Muscle of back (tissue), 11 donors: ENCODE measurements around the gene SLC31A1. TPM values are rescaled to one million over a fixed set of nuclear protein-coding genes. Genes with fewer than 3 reads are reported as not detected.
A peak's percentile ranks its signal among the peaks of the same experiment; 100 is the strongest.
"Not testable (repeated sequence)": the region's sequence is repeated elsewhere in the genome, so short reads cannot be mapped to it uniquely, and the experiment has no call there.

Source experiments
- DNase-seq, 3 donors: peaks; one replicate each; pipeline versions ENCODE4 v3.0.0 to v3.0.0-alpha.2; 2013
- polyA plus RNA-seq, 10 donors: library from polyadenylated mRNA; unstranded; fragments of 120-200 nt; gene quantifications; one replicate each; pipeline ENCODE4 v1.2.1, GENCODE V29; 2013; ENCODE audit not compliant: insufficient read length in 10 of 10

SLC31A1 gene
- polyA plus RNA-seq, 10 donors: 6.7 to 13.2 (median 10.6) TPM

GRCh38 chr9:113257863-113258262, 36.5 kb downstream of the SLC31A1 start:
- DNase-seq: no peak

- DNase-seq: no peak
These were observed 36.9 kb downstream of the SLC31A1 start for GRCh38 chr9:113258282-113258681.

GRCh38 chr9:113261917-113262671, 40.8 kb downstream of the SLC31A1 start:
- DNase-seq: no peak

GRCh38 chr9:113266174-113266573, 44.8 kb downstream of the SLC31A1 start:
- DNase-seq: no peak

- DNase-seq: no peak
These were observed 46.7 kb downstream of the SLC31A1 start for GRCh38 chr9:113267911-113268566.

- DNase-seq: no peak
These were observed 48.0 kb downstream of the SLC31A1 start for GRCh38 chr9:113269355-113269754.

GRCh38 chr9:113269871-113270270, 48.5 kb downstream of the SLC31A1 start:
- no peak for DNase-seq

GRCh38 chr9:113274474-113275156, 53.3 kb downstream of the SLC31A1 start:
- DNase-seq: peak; percentile 53 to 76 (median 59)

- DNase-seq: peak; percentile 98 to 99 (median 98)
These were observed 54.1 kb downstream of the SLC31A1 start, which contains the start of the genes CDC26 and PRPF4 for GRCh38 chr9:113275157-113276131. TSS of gene CDC26 (minus strand) at chr9:113275572. CDS start at chr9:113272507, 3,065 bp downstream. TSS of gene PRPF4 (plus strand) at chr9:113275658. CDS start at chr9:113275744, 86 bp downstream.

- DNase-seq: no peak
These were observed 57.5 kb downstream of the SLC31A1 start for GRCh38 chr9:113278840-113279239.

GRCh38 chr9:113281356-113281755, 60.0 kb downstream of the SLC31A1 start:
- no peak for DNase-seq

- DNase-seq: no peak
These were observed 67.7 kb downstream of the SLC31A1 start for GRCh38 chr9:113289091-113289490.

- no peak for DNase-seq
These were observed 68.8 kb downstream of the SLC31A1 start for GRCh38 chr9:113290052-113290607.

- DNase-seq: no peak
These were observed 72.0 kb downstream of the SLC31A1 start for GRCh38 chr9:113293285-113293878.

GRCh38 chr9:113296247-113296646, 74.9 kb downstream of the SLC31A1 start:
- not testable (repeated sequence) for DNase-seq

- DNase-seq: no peak
These were observed 75.6 kb downstream of the SLC31A1 start for GRCh38 chr9:113296796-113297558.

GRCh38 chr9:113298311-113298710, 77.0 kb downstream of the SLC31A1 start:
- no peak for DNase-seq

GRCh38 chr9:113298924-113299770, 77.8 kb downstream of the SLC31A1 start:
- DNase-seq: no peak
